GM18951 (cell line): ENCODE results near the gene ITGB2.

ENCODE experiments used
- POLR2A ChIP-seq: IDR thresholded peaks from 4 replicates; pipeline ENCODE4 v1.6.1; 2011; ENCODE audit warnings: mild to moderate bottlenecking; ENCODE audit not compliant: insufficient read length, insufficient read depth; ENCODE audit errors: extremely low read depth
- in situ Hi-C: fragments of 300-500 bp; cut with MboI; formaldehyde crosslinking; loops from one replicate; pipeline ENCODE4 v1.12.0; 2022; ENCODE audit warnings: low sequenced_read_pairs, mixed read lengths, inconsistent platforms; ENCODE audit not compliant: unreplicated experiment

The ITGB2 gene

DNA sequence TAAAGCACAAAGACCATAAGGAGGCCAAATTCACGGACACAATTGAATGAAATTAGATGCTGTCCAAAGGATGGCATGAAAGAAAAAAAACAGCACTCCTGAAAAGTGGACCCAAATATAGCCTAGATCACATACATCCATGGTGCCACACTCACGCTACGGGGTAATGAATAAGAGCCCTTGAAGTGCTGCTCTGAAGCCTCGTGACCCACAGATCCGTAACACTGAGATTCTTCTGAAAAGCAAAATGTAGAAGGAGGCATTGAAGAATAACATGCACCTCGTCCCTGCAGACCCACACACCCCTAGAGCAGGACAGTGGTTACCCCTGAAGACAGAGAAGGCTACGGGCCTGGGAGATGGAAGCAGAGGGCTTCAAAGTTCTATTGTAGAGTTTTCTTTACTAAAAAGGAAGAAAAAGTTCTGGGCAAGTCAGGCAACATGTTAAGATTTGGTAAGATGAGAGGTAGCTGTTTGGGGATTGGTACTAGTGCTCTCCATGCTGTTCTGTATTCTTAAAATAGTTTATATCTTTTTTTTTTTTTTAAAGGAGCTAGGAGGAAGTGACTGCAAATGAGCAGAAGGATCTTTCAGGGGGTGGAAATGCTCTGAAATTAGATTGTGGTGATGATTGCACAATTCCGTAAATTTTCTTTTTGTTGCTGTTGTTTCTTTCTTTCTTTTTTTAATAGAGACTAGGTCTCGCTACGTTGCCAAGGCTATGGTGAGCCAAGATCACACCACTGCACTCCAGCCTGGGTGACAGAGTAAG lies 4.1 kb upstream of the ITGB2 start:
- TF ChIP-seq POLR2A: no peak
- in situ Hi-C loops: no loop called here

DNA sequence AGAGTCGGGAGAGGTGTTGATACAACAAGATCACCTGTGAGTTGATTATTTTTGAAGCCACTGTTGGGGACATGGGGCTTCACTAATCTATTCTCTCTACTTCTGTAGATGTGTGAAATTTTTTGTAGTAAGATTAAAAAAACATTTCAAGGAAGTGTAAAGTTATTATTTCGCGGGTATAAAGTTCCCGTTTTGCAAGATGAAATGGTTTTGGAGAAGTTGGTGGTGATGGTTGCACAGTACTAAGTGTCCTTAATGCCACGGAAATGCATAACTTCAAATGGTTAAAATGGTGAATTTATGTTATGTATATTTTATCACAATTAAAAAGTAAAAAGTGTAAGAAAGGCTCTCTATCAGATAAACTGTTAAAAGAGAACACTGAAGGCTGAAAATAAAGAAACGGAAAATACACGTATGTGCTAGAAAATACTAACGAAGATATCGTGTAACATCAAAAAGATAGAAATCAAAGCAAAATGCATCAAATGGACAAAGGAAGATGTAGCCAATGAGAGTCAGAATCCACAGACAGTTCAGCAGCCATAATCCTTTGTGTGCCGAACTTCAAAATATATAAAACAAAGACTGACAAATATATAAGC lies 2.9 kb upstream of the ITGB2 start:
- in situ Hi-C loops: no loop called here
- TF ChIP-seq POLR2A: no peak

GRCh38 chr21:44921928-44922327 lies 1.2 kb upstream of the ITGB2 start:
- no peak for TF ChIP-seq POLR2A
- in situ Hi-C loops: no loop called here

GRCh38 chr21:44919913-44920693 lies 596 bp downstream of the ITGB2 start:
- no peak for TF ChIP-seq POLR2A
- in situ Hi-C loops: no loop called here

DNA sequence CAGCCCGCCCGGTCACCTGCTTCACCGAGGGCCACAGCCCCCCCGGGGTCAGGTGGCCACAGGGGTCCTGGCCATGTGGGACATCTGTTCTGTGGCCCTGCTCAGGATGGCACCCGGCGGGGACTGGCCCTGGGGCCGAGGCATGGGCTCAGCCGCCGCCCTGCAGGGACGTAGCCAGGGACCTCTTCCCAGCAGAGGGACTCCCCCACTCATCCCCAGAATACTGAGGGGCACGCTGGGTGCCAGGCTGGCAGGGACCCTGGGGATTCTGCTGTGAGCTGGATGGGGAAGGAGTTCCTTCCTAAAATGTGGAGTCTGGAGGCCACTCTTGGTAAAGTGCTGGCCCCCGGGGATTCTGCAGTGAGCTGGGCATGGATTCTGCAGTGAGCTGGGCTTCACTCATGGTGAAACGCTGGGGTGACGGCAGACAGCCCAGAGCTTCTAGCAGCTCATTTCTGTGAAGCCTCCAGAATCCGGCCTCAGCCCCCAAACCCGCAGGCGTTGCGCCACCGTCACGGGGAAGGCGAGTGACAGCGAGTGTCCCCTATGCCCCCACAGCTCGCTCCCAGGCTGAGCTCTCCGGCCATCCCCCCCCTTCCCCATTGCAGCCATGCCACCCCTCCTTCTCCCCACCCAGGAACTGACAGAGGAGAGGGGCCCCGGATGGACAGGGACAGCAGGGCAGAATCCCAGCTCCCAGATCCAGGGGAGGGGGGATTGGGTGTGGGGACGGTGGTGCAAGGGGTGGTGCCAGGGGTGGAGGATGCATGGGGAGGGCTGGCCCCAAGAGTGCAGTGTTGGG lies 1.4 kb downstream of the ITGB2 start:
- in situ Hi-C loops: no loop called here
- no peak for TF ChIP-seq POLR2A

GRCh38 chr21:44918581-44919033 lies 2.1 kb downstream of the ITGB2 start:
- no peak for TF ChIP-seq POLR2A

GRCh38 chr21:44918107-44918470 lies 2.6 kb downstream of the ITGB2 start:
- in situ Hi-C loops: no loop called here
- no peak for TF ChIP-seq POLR2A

More at GRCh38 chr21:44918581-44919033, 2.1 kb downstream of the ITGB2 start:
- in situ Hi-C loops: no loop called here

DNA sequence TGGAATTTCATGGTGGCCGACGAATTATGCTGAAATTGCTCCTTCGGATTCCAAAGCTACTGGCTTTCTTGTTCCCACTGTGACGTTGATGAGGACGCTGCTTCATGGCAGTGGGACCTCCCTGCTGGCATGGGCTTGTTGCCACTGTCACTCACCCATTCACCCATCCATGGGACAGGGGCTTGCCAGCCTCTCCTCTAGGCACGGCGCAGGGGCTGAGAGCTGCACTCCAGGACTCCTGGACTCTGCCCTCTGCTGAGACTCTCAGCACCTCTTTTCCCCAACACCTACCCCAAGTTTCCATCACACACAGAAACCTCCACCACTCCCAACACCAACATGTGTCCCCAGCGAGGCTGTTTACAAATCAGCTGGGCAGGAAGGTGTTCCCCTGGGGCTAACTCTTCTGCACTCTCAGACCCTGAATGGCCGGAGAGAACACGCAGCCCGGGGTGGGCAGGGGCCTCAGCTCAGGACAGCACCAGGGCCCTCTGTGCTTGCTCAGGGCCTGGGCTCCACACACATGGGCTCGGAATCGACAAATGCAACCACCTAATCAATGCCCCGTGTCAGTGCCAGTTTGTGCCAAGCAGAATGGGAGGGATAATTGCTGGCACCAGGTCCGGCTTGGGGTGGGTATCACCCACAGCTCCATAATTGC lies 3.1 kb downstream of the ITGB2 start:
- in situ Hi-C loops: no loop called here
- TF ChIP-seq POLR2A: no peak

GRCh38 chr21:44916965-44917364 lies 3.7 kb downstream of the ITGB2 start:
- TF ChIP-seq POLR2A: no peak
- in situ Hi-C loops: no loop called here

- in situ Hi-C loops: no loop called here
- no peak for TF ChIP-seq POLR2A
Observed at GRCh38 chr21:44914176-44914874, 6.4 kb downstream of the ITGB2 start.

DNA sequence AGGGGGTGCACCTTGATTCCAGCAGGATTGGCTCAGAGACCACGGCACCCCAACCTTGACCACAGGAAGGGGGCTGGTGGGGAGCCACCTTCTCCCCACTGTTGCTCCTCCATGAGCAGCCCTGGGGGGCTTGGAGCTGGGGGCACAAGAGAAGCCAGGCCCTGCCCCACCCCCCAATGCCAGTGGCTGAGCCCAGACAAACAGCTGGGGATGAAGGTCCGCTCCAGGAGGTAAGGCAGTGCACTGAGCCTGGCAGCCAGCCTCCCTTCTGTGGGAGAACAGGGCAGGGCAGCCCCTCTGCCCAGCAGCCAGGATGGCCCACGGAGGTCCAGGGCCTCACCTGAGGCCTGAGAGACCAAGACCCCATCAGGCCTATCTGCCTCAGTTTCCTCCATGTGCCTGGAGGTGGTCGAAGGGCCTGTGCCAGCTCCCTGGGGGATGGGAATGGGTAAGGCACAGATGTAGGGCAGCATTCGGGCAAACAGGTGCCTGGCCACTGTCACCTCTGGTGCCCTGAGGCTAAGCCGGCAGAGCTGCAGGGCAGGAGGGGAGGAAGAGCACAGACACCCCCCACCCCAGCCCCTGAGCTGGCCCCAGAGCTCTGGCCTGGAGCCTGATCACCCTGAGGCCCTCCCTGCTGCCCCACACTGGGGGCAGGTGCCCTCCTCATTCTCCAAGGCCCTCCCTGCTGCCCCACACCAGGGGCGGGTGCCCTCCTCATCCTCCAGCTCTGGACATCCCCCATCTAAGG lies 7.1 kb downstream of the ITGB2 start:
- TF ChIP-seq POLR2A: peak; percentile 4
- in situ Hi-C loops: no loop called here
